Type B pancreatic cell (in vitro differentiated cells): ENCODE data around the gene PIP4K2A. TPM values are rescaled to one million over a fixed set of nuclear protein-coding genes. Genes with fewer than 3 reads are reported as not detected.
A peak's percentile ranks its signal among the peaks of the same experiment; 100 is the strongest.

Source experiments
- DNase-seq: peaks from one replicate; pipeline ENCODE4 v3.0.0; 2021; ENCODE audit warnings: mixed read lengths; ENCODE audit not compliant: unreplicated experiment; ENCODE audit errors: extremely low spot score
- H3K27ac Mint-ChIP-seq: 2 replicates; pipeline ENCODE4 v1.8.0; 2021; ENCODE audit warnings: mild to moderate bottlenecking, mixed read lengths
- H3K27me3 Mint-ChIP-seq: 2 replicates; pipeline ENCODE4 v1.8.0; 2021; ENCODE audit warnings: mixed read lengths
- H3K36me3 Mint-ChIP-seq: 2 replicates; pipeline ENCODE4 v1.8.0; 2021; ENCODE audit warnings: mixed read lengths
- H3K4me1 Mint-ChIP-seq: one replicate; pipeline ENCODE4 v1.8.0; 2021; ENCODE audit warnings: mixed read lengths; ENCODE audit not compliant: unreplicated experiment
- H3K4me3 Mint-ChIP-seq: 2 replicates; pipeline ENCODE4 v1.8.0; 2021; ENCODE audit warnings: mild to moderate bottlenecking, mixed read lengths
- H3K9me3 Mint-ChIP-seq: 2 replicates; pipeline ENCODE4 v1.8.0; 2021; ENCODE audit warnings: mixed read lengths
- CTCF ChIP-seq: fragments of 200-600 bp; sonication (generic); conservative IDR thresholded peaks from 2 replicates; pipeline ENCODE4 v1.5.0; 2021; ENCODE audit warnings: antibody characterized with exemption, mild to moderate bottlenecking
- total RNA-seq: library from RNA; stranded (reverse); gene quantifications from 2 replicates; pipeline ENCODE4 v1.2.1, GENCODE V29; 2021; ENCODE audit warnings: low replicate concordance

Gene PIP4K2A
- total RNA-seq, 1 donor from 2014 or later: 15.7 TPM

- no peak overlapping the region for H3K27ac Mint-ChIP-seq
- peaks cover 47% of the 10 kb centered on the region for H3K4me1 Mint-ChIP-seq
- peaks cover 4% of the 10 kb centered on the region for H3K36me3 Mint-ChIP-seq
- H3K9me3 Mint-ChIP-seq: peaks cover 5% of the 10 kb centered on the region
- H3K27me3 Mint-ChIP-seq: no peaks in the 10 kb centered on the region
- no peak overlapping the region for H3K4me3 Mint-ChIP-seq
- no peak for TF ChIP-seq CTCF
- no peak for DNase-seq
Observed at GRCh38 chr10:22628309-22628708, 86.1 kb downstream of the PIP4K2A start.

GRCh38 chr10:22626784-22627183 is 87.6 kb downstream of the PIP4K2A start:
- H3K27ac Mint-ChIP-seq: no peak overlapping the region
- peaks cover 5% of the 10 kb centered on the region for H3K9me3 Mint-ChIP-seq
- no peak for TF ChIP-seq CTCF
- peaks cover 4% of the 10 kb centered on the region for H3K36me3 Mint-ChIP-seq
- no peak overlapping the region for H3K4me3 Mint-ChIP-seq
- no peak for DNase-seq
- H3K4me1 Mint-ChIP-seq: peaks cover 48% of the 10 kb centered on the region
- H3K27me3 Mint-ChIP-seq: no peaks in the 10 kb centered on the region

- Mint-ChIP-seq H3K4me1 (peaks cover 45% of the 10 kb centered on the region), H3K4me3 (peak overlapping the region; percentile 48), H3K9me3 (peaks cover 3% of the 10 kb centered on the region), H3K27ac (peak overlapping the region; percentile 75), H3K36me3 (peaks cover 2% of the 10 kb centered on the region), H3K27me3 (no peaks in the 10 kb centered on the region)
- DNase-seq: no peak
- no peak for TF ChIP-seq CTCF
Observed at GRCh38 chr10:22625516-22626290, 88.7 kb downstream of the PIP4K2A start.

GRCh38 chr10:22624287-22624738 is 90.1 kb downstream of the PIP4K2A start:
- H3K27me3 Mint-ChIP-seq: no peaks in the 10 kb centered on the region
- H3K9me3 Mint-ChIP-seq: no peaks in the 10 kb centered on the region
- H3K4me3 Mint-ChIP-seq: no peak overlapping the region
- no peaks in the 10 kb centered on the region for H3K36me3 Mint-ChIP-seq
- no peak for TF ChIP-seq CTCF
- DNase-seq: no peak
- H3K27ac Mint-ChIP-seq: peak overlapping the region; percentile 54
- H3K4me1 Mint-ChIP-seq: peaks cover 48% of the 10 kb centered on the region

GRCh38 chr10:22623633-22624253 is 90.6 kb downstream of the PIP4K2A start:
- no peak overlapping the region for H3K4me3 Mint-ChIP-seq
- H3K4me1 Mint-ChIP-seq: peaks cover 52% of the 10 kb centered on the region
- DNase-seq: no peak
- no peaks in the 10 kb centered on the region for H3K9me3 Mint-ChIP-seq
- no peaks in the 10 kb centered on the region for H3K36me3 Mint-ChIP-seq
- no peak for TF ChIP-seq CTCF
- H3K27me3 Mint-ChIP-seq: no peaks in the 10 kb centered on the region
- peak overlapping the region; percentile 54 for H3K27ac Mint-ChIP-seq
